Fibroblast of lung (primary cell): Measurements from ENCODE around the gene C20orf144. TPM values are rescaled to one million over a fixed set of nuclear protein-coding genes. Genes with fewer than 3 reads are reported as not detected.

ENCODE experiments used
- DNase-seq, 2 donors: peaks; one replicate each; pipeline versions ENCODE4 v3.0.0 to v3.0.0-alpha.2; 2010; ENCODE audit warnings: low read depth in 2 of 2
- H2AFZ ChIP-seq: 2 replicates; pipeline ENCODE4 v1.5.1; 2012; ENCODE audit warnings: low read length, control low read depth, inconsistent platforms
- H3K27ac ChIP-seq: 2 replicates; pipeline ENCODE4 v1.5.1; 2011; ENCODE audit warnings: low read length, control low read depth; ENCODE audit not compliant: insufficient read depth
- H3K27me3 ChIP-seq: 2 replicates; pipeline ENCODE4 v1.5.1; 2011; ENCODE audit warnings: mild to moderate bottlenecking, low read length; ENCODE audit not compliant: control insufficient read depth, insufficient read depth
- H3K36me3 ChIP-seq: 2 replicates; pipeline ENCODE4 v1.5.1; 2011; ENCODE audit warnings: low read length; ENCODE audit not compliant: control insufficient read depth, insufficient read depth
- H3K4me1 ChIP-seq: 2 replicates; pipeline ENCODE4 v1.5.1; 2011; ENCODE audit warnings: low read length; ENCODE audit not compliant: control insufficient read depth, insufficient read depth; ENCODE audit errors: extremely low read depth
- H3K4me2 ChIP-seq: 2 replicates; pipeline ENCODE4 v1.5.1; 2011; ENCODE audit warnings: low read length, control low read depth; ENCODE audit not compliant: insufficient read depth; ENCODE audit errors: extremely low read depth
- H3K4me3 ChIP-seq, 4 experiments: fragments of 200-600 bp in 1 of 4; sonication (generic) in 1 of 4; replicated peaks in 1 of 4; 2 replicates each; pipeline ENCODE4 v1.5.1; 2011 to 2016; ENCODE audit warnings: low read length in 4 of 4, low read depth in 3 of 4, mild to moderate bottlenecking in 3 of 4, control low read depth in 2 of 4, inconsistent platforms in 1 of 4, mixed read lengths in 1 of 4; ENCODE audit not compliant: insufficient read depth in 1 of 4; ENCODE audit errors: control extremely low read depth in 1 of 4
- H3K79me2 ChIP-seq: 2 replicates; pipeline ENCODE4 v1.5.1; 2012; ENCODE audit warnings: mild to moderate bottlenecking, low read length, inconsistent platforms; ENCODE audit not compliant: control insufficient read depth, insufficient read depth
- H3K9ac ChIP-seq: 2 replicates; pipeline ENCODE4 v1.5.1; 2011; ENCODE audit warnings: mild to moderate bottlenecking, low read length, control low read depth; ENCODE audit not compliant: insufficient read depth
- H3K9me3 ChIP-seq: 2 replicates; pipeline ENCODE4 v1.5.1; 2012; ENCODE audit warnings: low read depth, low read length; ENCODE audit not compliant: control insufficient read depth, insufficient read depth
- H4K20me1 ChIP-seq: 2 replicates; pipeline ENCODE4 v1.5.1; 2011; ENCODE audit warnings: low read length; ENCODE audit not compliant: control insufficient read depth, insufficient read depth; ENCODE audit errors: extremely low read depth
- CTCF ChIP-seq, 2 donors: IDR thresholded peaks in 1 of 2; conservative IDR thresholded peaks in 1 of 2; 1 replicate in 1 of 2; 2 replicates in 1 of 2; pipeline ENCODE4 v1.5.1; 2011 to 2012; ENCODE audit warnings: low read length in 2 of 2, control low read depth in 1 of 2, inconsistent platforms in 1 of 2, low read depth in 1 of 2, mild to moderate bottlenecking in 1 of 2
- EZH2 ChIP-seq: IDR thresholded peaks from 2 replicates; pipeline ENCODE4 v1.5.1; 2012; ENCODE audit warnings: low read length, control low read depth, mild to moderate bottlenecking; ENCODE audit errors: missing control alignments
- polyA plus RNA-seq, 2 donors: library from polyadenylated mRNA; depleted of rRNA in 1 of 2; stranded (reverse) in 1 of 2; unstranded in 1 of 2; fragments of >200 nt; gene quantifications; 2 replicates each; pipeline ENCODE4 v1.2.1, GENCODE V29; 2011 to 2012; ENCODE audit warnings: missing spikeins in 1 of 2
- total RNA-seq: library from RNA; depleted of rRNA; stranded (reverse); fragments of >200 nt; gene quantifications from 2 replicates; pipeline ENCODE4 v1.2.1, GENCODE V29; 2014

C20orf144 gene
- total and polyA plus RNA-seq, 2 donors (not counting 1 experiment from before 2014, with no cell fraction given), result 0.10 to 0.17 TPM

DNA sequence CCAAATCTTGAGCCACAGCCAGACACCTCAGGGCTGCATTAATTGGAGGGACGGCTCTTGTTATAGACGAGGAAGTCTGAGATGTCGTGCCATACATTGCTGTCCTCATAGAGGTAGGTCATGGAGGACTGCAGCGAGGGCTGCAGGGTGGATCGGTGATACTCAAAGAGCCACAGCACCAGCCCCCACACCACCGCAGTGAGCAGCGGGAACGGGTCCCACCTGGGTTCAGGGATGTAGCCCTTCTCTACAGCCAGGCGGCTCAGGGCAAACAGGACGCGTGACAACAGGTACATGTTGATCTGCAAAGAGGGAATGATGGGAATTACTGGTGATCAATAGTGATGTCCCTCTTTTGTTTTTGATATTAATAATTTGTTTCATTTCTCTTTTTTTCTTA lies 45.5 kb downstream of the C20orf144 start:
- Histone ChIP-seq H3K9me3 (no peaks in the 10 kb centered on the region), H3K4me1 (peaks cover 3% of the 10 kb centered on the region), H4K20me1 (no peaks in the 10 kb centered on the region), H3K36me3 (no peaks in the 10 kb centered on the region), H3K27me3 (no peaks in the 10 kb centered on the region), H3K79me2 (no peaks in the 10 kb centered on the region), H3K9ac (no peak overlapping the region), H3K4me2 (no peak overlapping the region), H3K27ac (no peak overlapping the region), H2AFZ (no peak overlapping the region), H3K4me3 (no peak overlapping the region)
- DNase-seq, result no peak
- no peak for TF ChIP-seq EZH2
- no peak for TF ChIP-seq CTCF (conservative IDR thresholded peaks at IDR 0.05 in 1 of 2, IDR thresholded peaks at IDR 0.05 in 1 of 2; ENCODE audit: low read depth in 1 of 2, low read length in 2 of 2)

GRCh38 chr20:33709398-33709797 lies 47.3 kb downstream of the C20orf144 start:
- H3K4me1 ChIP-seq, result peaks cover 3% of the 10 kb centered on the region
- H4K20me1 ChIP-seq, result no peaks in the 10 kb centered on the region
- no peak for TF ChIP-seq CTCF (conservative IDR thresholded peaks at IDR 0.05 in 1 of 2, IDR thresholded peaks at IDR 0.05 in 1 of 2; ENCODE audit: low read depth in 1 of 2, low read length in 2 of 2)
- no peak overlapping the region for H2AFZ ChIP-seq
- no peaks in the 10 kb centered on the region for H3K27me3 ChIP-seq
- DNase-seq, result no peak
- H3K9ac ChIP-seq, result no peak overlapping the region
- H3K4me3 ChIP-seq, result no peak overlapping the region
- H3K79me2 ChIP-seq, result no peaks in the 10 kb centered on the region
- peaks cover 2% of the 10 kb centered on the region for H3K36me3 ChIP-seq
- no peak overlapping the region for H3K4me2 ChIP-seq
- H3K27ac ChIP-seq, result no peak overlapping the region
- H3K9me3 ChIP-seq, result no peaks in the 10 kb centered on the region

DNA sequence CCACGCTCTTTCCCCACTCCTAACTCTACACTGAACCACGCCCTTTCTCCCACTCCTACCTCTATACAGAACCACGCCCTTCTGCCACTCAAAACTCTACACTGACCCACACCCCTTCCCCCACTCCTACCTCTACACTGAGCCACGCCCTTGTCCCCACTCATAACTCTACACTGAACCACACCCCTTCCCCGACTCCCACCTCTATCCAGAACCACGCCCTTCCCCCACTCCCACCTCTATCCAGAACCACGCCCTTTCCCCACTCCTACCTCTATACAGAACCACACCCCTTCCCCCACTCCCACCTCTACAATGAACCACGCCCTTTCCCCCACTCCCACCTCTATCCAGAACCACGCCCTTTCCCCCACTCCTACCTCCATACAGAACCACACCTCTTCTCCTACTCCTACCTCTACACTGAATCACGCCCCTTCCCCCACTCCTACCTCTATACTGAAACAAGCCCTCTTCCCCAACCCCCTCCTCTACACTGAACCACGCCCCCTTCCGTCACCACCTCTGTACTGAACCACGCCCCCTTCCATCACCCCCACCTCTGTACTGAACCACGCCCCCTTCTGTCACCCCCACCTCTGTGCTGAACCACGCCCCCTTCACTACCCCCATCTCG lies 47.9 kb downstream of the C20orf144 start:
- DNase-seq, result no peak
- no peak overlapping the region for H3K4me2 ChIP-seq
- no peak overlapping the region for H2AFZ ChIP-seq
- H3K36me3 ChIP-seq, result peaks cover 2% of the 10 kb centered on the region
- H3K79me2 ChIP-seq, result no peaks in the 10 kb centered on the region
- H4K20me1 ChIP-seq, result no peaks in the 10 kb centered on the region
- no peaks in the 10 kb centered on the region for H3K9me3 ChIP-seq
- H3K4me1 ChIP-seq, result peaks cover 3% of the 10 kb centered on the region
- no peak overlapping the region for H3K9ac ChIP-seq
- H3K27ac ChIP-seq, result no peak overlapping the region
- H3K27me3 ChIP-seq, result no peaks in the 10 kb centered on the region
- TF ChIP-seq EZH2, result no peak
- TF ChIP-seq CTCF (conservative IDR thresholded peaks at IDR 0.05 in 1 of 2, IDR thresholded peaks at IDR 0.05 in 1 of 2; ENCODE audit: low read depth in 1 of 2, low read length in 2 of 2), result no peak
- H3K4me3 ChIP-seq, result no peak overlapping the region
